Natural killer cell (primary cell): ENCODE data around the gene ALKBH7. TPM values are rescaled to one million over a fixed set of nuclear protein-coding genes. Genes with fewer than 3 reads are reported as not detected.
A peak's percentile ranks its signal among the peaks of the same experiment; 100 is the strongest.

Experiments used
- ATAC-seq, 3 donors: fragments of 150-1000 bp in 2 of 3; fragments of 200-7000 bp in 1 of 3; cut with Tn5 transposase; 1 replicate in 1 of 3; 2 replicates in 2 of 3; pipeline ENCODE4 v1.10.0; 2021; ENCODE audit warnings: mild to moderate bottlenecking in 2 of 3, moderate library complexity in 2 of 3
- DNase-seq, 2 donors: peaks; one replicate each; pipeline versions ENCODE4 v3.0.0 to v3.0.0-alpha.2; 2013 to 2021; ENCODE audit warnings: mixed read lengths in 1 of 2
- H3K27ac ChIP-seq: one replicate; pipeline ENCODE4 v1.5.1; 2013; ENCODE audit warnings: mild to moderate bottlenecking, low read length
- H3K27me3 ChIP-seq: one replicate; pipeline ENCODE4 v1.6.1; 2013; ENCODE audit warnings: low read length; ENCODE audit not compliant: control insufficient read depth, insufficient read depth
- H3K36me3 ChIP-seq: one replicate; pipeline ENCODE4 v1.6.1; 2013; ENCODE audit warnings: low read length; ENCODE audit not compliant: control insufficient read depth, insufficient read depth
- H3K4me1 ChIP-seq: one replicate; pipeline ENCODE4 v1.6.1; 2013; ENCODE audit warnings: low read length; ENCODE audit not compliant: control insufficient read depth, insufficient read depth
- H3K4me3 ChIP-seq: one replicate; pipeline ENCODE4 v1.5.1; 2013; ENCODE audit warnings: low read length
- H3K9me3 ChIP-seq: one replicate; pipeline ENCODE4 v1.6.1; 2013; ENCODE audit warnings: low read length; ENCODE audit not compliant: control insufficient read depth, insufficient read depth
- H3K27ac Mint-ChIP-seq, 2 donors: one replicate each; pipeline ENCODE4 v1.8.0; 2022; ENCODE audit warnings: mild to moderate bottlenecking in 2 of 2, mixed read lengths in 2 of 2, moderate library complexity in 1 of 2
- H3K27me3 Mint-ChIP-seq, 2 donors: one replicate each; pipeline ENCODE4 v1.8.0; 2022; ENCODE audit warnings: low read depth in 2 of 2, mixed read lengths in 2 of 2
- H3K36me3 Mint-ChIP-seq: one replicate; pipeline ENCODE4 v1.8.0; 2022; ENCODE audit warnings: mixed read lengths
- H3K4me1 Mint-ChIP-seq, 2 donors: one replicate each; pipeline ENCODE4 v1.8.0; 2022; ENCODE audit warnings: mixed read lengths in 2 of 2
- H3K4me3 Mint-ChIP-seq: one replicate; pipeline ENCODE4 v1.8.0; 2022; ENCODE audit warnings: mild to moderate bottlenecking, moderate library complexity, mixed read lengths
- H3K9me3 Mint-ChIP-seq, 2 donors: one replicate each; pipeline ENCODE4 v1.8.0; 2022; ENCODE audit warnings: mixed read lengths in 2 of 2
- WGBS: methylation state at CpG from one replicate; pipeline ENCODE4 v1.1.7; 2013; ENCODE audit warnings: missing lambda C conversion rate; ENCODE audit not compliant: insufficient coverage; 5-methylcytosine and 5-hydroxymethylcytosine counted together
- intact Hi-C: fragments of 100-400 bp; cut with micrococcal nuclease; formaldehyde crosslinking; loops from one replicate; pipeline ENCODE4 v1.14.2; 2022
- total RNA-seq, 4 donors: library from RNA; stranded (reverse); fragments of 120-200 nt in 1 of 4; gene quantifications; one replicate each; pipeline versions ENCODE4 v1.2.3 to v1.2.4, GENCODE V29; 2013 to 2022
- TF ChIP-seq, protein P1 (sequence below): fragments of 200-600 bp; IDR thresholded peaks from one replicate; pipeline ENCODE4 v1.8.0; 2022; ENCODE audit warnings: antibody characterized with exemption

Gene ALKBH7
- total RNA-seq, 3 donors from 2014 or later (not counting 1 experiment from before 2014, with no cell fraction given): 23.7 to 30.4 (median 25.9) TPM

DNA sequence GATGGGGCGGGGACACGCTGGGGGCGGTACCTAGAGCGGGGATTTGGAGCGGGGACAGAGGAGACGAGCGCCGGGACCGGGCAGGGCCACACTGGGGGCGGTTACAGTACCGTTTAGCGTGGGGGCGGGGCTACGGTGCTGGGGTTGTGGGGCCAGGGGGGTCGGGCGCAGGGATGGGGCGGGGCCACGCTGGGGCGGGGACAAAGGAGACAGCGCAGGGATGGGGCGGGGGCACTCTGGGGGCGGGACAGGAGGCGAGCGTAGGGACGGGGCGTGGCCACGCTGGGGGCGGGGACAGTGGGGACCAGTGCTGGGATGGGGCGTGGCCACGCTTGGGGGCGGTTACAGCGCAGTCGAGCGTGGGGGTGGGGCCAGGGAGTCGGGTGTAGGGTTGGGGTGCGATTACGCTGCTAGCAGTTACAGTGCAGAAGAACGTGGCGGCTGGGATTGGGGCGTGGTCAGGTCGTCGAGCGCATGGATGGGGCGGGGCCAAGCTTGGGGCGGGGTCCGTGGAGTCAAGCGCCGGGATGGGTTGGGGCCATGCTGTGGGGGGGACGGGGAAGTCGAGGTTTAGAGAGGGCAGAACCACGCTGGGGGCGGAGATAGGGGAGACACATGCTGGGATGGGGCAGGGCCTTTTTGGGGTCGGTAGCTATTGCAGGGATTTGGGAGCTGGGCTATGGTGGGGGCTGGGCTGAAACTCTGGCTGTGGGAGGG is 660 bp downstream of the ALKBH7 start:
- peaks cover 15 to 25% of the 10 kb centered on the region in 2 donors for H3K4me1 Mint-ChIP-seq
- H3K27ac ChIP-seq: peak overlapping the region; percentile 97
- no peaks in the 10 kb centered on the region for H3K36me3 Mint-ChIP-seq
- peak overlapping the region; percentile 88 to 97 for H3K27ac Mint-ChIP-seq
- H3K9me3 Mint-ChIP-seq: no peaks in the 10 kb centered on the region
- peak overlapping the region; percentile 79 for H3K4me3 ChIP-seq
- no peaks in the 10 kb centered on the region for H3K9me3 ChIP-seq
- TF ChIP-seq, protein P1, sequence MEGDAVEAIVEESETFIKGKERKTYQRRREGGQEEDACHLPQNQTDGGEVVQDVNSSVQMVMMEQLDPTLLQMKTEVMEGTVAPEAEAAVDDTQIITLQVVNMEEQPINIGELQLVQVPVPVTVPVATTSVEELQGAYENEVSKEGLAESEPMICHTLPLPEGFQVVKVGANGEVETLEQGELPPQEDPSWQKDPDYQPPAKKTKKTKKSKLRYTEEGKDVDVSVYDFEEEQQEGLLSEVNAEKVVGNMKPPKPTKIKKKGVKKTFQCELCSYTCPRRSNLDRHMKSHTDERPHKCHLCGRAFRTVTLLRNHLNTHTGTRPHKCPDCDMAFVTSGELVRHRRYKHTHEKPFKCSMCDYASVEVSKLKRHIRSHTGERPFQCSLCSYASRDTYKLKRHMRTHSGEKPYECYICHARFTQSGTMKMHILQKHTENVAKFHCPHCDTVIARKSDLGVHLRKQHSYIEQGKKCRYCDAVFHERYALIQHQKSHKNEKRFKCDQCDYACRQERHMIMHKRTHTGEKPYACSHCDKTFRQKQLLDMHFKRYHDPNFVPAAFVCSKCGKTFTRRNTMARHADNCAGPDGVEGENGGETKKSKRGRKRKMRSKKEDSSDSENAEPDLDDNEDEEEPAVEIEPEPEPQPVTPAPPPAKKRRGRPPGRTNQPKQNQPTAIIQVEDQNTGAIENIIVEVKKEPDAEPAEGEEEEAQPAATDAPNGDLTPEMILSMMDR: no peak
- DNase-seq (peak; percentile 96 to 99), ATAC-seq (peak; percentile 72 to 89 (median 72))
- no peaks in the 10 kb centered on the region for H3K27me3 ChIP-seq
- peaks cover 11% of the 10 kb centered on the region for H3K36me3 ChIP-seq
- no peaks in the 10 kb centered on the region for H3K27me3 Mint-ChIP-seq
- H3K4me1 ChIP-seq: peaks cover 15% of the 10 kb centered on the region
- WGBS: under 1% methylated on average over 53 of the region's 53 CpGs
- intact Hi-C loops: loop anchor here (1.0 to 2.0 kb wide), 2 partner anchors 20 to 468 kb away; partner anchors contain the start of genes GTF2F1 and VMAC
- peak overlapping the region; percentile 91 for H3K4me3 Mint-ChIP-seq

DNA sequence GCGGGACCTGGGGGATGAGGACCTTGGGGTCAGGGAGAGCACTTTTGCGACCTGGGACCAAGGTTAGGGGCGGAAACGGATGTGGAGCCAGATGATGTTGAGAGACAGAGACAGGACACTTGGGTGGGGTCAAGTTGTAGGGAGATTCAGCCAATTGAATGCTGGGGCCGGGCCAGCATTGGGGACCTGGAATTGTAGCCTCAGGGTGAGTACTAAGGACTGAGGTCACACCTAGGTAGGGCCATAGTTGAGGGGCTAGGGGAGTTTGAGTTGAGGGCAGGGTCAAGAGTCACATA is 1.2 kb downstream of the ALKBH7 start:
- Histone ChIP-seq H3K27me3 (no peaks in the 10 kb centered on the region), H3K9me3 (no peaks in the 10 kb centered on the region), H3K36me3 (peaks cover 7% of the 10 kb centered on the region), H3K27ac (peak overlapping the region; percentile 13), H3K4me3 (peak overlapping the region; percentile 15), H3K4me1 (peaks cover 15% of the 10 kb centered on the region)
- Mint-ChIP-seq H3K27me3 (no peaks in the 10 kb centered on the region), H3K27ac (peak overlapping the region; percentile 59 to 97), H3K36me3 (no peaks in the 10 kb centered on the region), H3K9me3 (no peaks in the 10 kb centered on the region), H3K4me3 (peak overlapping the region; percentile 91), H3K4me1 (peaks cover 15 to 25% of the 10 kb centered on the region in 2 donors)
- ATAC-seq (no peak), DNase-seq (no peak)
- 48% methylated on average over 5 of the region's 5 CpGs for WGBS
- TF ChIP-seq, protein P1: no peak
- intact Hi-C loops: loop anchor here (1.0 to 2.0 kb wide), 2 partner anchors 20 to 469 kb away; partner anchors contain the start of genes GTF2F1 and VMAC

- Histone ChIP-seq H3K27ac (no peak overlapping the region), H3K4me1 (peaks cover 15% of the 10 kb centered on the region), H3K4me3 (no peak overlapping the region), H3K36me3 (peaks cover 4% of the 10 kb centered on the region), H3K27me3 (no peaks in the 10 kb centered on the region), H3K9me3 (no peaks in the 10 kb centered on the region)
- no peak for ATAC-seq
- H3K36me3 Mint-ChIP-seq: no peaks in the 10 kb centered on the region
- whole genome bisulfite sequencing: 95% methylated on average over 29 of the region's 29 CpGs
- TF ChIP-seq, protein P1: no peak
- intact Hi-C loops: no loop called here
- H3K27ac Mint-ChIP-seq: peak overlapping the region; percentile 59 to 97
- no peaks in the 10 kb centered on the region for H3K27me3 Mint-ChIP-seq
- DNase-seq: peak in 1 of 2 donors; percentile 25
- no peaks in the 10 kb centered on the region for H3K9me3 Mint-ChIP-seq
- peaks cover 14 to 24% of the 10 kb centered on the region in 2 donors for H3K4me1 Mint-ChIP-seq
- H3K4me3 Mint-ChIP-seq: peak overlapping the region; percentile 91
Observed at GRCh38 chr19:6374161-6374709, 1.6 kb downstream of the ALKBH7 start.
